HG03521 (cell line): ENCODE results near the gene CYYR1.

Source experiments
- ATAC-seq: cut with Tn5 transposase; IDR thresholded peaks from one replicate; pipeline ENCODE4 v1.9.1; 2021; ENCODE audit warnings: mild to moderate bottlenecking, moderate library complexity; ENCODE audit not compliant: unreplicated experiment

Gene CYYR1

GRCh38 chr21:26554365-26554764, 18.7 kb downstream of the CYYR1 start:
- ATAC-seq: no peak

GRCh38 chr21:26553898-26554297, 19.2 kb downstream of the CYYR1 start:
- no peak for ATAC-seq

DNA sequence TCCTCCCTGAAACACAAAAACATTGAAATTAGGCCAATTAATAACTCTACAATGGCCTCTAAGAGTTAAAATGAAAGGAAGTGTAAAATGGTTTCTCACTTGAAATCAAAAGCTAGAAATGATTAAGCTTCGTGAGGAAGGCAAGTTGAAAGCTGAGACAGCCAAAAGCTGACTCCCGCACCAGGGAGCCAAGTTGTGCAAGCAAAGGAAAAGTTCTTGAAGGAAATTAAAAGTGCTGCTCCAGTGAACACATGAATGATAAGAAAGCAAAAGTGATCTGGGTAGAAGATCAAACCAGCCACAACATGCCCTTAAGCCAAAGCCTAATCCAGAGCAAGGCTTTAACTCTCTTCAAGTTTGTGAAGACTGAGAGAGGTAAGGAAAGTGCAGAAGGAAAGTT, 22.8 kb downstream of the CYYR1 start:
- no peak for ATAC-seq

- ATAC-seq: no peak
These were observed 26.5 kb downstream of the CYYR1 start for GRCh38 chr21:26546446-26547097.

- ATAC-seq: no peak
These were observed 28.8 kb downstream of the CYYR1 start for GRCh38 chr21:26544201-26544775.

GRCh38 chr21:26540651-26541050, 32.4 kb downstream of the CYYR1 start:
- no peak for ATAC-seq

GRCh38 chr21:26539566-26539965, 33.5 kb downstream of the CYYR1 start:
- ATAC-seq: no peak

DNA sequence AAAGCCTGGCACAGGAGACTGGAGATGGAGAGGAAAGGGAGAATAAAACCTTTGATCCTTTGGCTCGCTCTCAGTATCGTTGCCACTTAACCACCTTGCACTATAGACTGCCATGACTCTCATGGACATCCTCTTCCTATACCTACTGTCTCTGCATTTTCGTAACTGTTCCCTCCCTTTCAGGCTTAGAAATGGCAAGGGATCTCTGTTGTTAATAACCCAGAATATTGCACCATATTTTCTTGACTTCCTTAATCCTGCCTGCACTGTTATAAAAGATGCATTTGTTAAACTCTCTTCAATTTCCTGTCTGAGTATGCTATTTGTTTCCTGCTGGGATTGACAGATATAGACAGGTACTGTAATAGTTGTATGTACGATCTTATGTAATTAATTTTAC, 38.6 kb downstream of the CYYR1 start:
- no peak for ATAC-seq

DNA sequence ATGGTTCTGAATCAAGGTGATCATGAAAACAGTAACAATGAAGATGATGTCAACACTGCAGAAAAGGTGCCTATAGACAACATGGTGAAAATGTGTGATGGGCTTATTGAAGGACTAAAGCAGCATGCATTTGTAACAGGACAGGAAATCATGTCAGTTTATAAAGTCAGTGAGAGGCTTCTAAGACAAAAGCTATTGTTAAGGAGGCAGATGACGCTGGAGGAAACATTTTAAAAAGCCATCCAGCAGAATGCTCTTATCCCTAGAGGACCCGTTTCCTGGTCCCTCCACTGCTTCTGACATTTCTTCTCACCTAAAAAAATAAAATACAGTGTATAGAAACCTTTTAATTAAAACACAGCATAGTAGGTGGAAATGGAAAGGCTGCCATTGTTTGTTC, 40.9 kb downstream of the CYYR1 start:
- ATAC-seq: no peak

DNA sequence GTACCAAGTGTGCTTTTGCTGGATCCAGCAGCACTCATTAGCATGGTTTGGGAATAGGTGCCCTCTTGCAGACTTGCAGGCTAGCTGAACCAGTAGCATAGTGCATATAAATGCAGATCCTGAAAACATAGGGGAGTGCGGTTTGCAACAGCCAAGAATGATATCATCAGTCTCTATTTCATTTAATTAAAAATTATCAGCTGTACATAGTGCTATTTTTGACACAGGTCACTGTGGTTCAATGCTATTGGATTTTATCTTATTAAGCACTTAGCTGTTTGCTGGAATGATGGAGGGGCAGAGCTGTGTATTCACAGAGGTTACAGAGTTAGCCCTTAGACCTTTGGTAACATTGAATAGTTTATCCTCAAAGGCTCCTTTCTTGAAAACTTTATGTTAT, 43.6 kb downstream of the CYYR1 start:
- ATAC-seq: no peak

- ATAC-seq: no peak
These were observed 44.2 kb downstream of the CYYR1 start for GRCh38 chr21:26528882-26529281.

GRCh38 chr21:26522704-26523103, 50.4 kb downstream of the CYYR1 start:
- ATAC-seq: no peak

DNA sequence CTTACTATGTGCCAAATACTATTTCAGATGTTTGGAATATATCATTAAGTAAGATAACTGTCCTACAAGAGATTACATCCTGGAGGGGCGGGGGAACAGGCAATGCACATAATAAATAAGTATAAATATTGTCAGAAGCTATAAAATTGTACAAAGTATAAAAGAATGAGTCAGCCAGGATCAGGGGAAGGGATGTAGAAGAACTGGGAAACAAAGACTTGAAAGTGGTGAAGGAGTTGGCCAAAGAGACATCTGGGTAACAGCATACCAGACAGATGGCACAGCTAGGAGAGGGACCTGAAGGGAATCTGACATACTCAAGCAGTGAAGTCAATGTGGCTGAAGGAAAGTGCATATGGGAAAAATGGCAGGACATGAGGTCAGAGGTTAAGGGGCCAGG, 53.9 kb downstream of the CYYR1 start:
- no peak for ATAC-seq

- ATAC-seq: no peak
These were observed 57.8 kb downstream of the CYYR1 start for GRCh38 chr21:26515257-26515656.

- ATAC-seq: no peak
These were observed 59.9 kb downstream of the CYYR1 start for GRCh38 chr21:26513212-26513611.

GRCh38 chr21:26512664-26513063, 60.4 kb downstream of the CYYR1 start:
- ATAC-seq: no peak

DNA sequence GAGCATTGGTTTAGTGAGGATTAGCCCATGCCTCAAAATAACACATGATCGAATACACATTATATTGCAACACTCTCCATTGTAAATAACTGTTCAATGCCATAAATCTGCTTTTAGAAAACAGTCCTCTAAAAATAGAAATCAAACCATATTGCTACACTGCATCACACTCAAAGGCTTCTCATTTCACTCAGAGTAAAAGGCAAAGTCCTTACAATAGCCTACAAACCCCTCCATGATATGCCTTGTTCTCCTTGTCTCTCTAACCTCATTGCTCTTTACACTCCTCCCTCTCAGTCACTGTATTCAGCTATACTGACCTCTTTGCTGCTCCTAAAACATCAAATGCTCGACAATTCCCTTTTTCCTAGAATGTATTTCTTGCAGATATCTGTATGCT, 64.2 kb downstream of the CYYR1 start:
- no peak for ATAC-seq

GRCh38 chr21:26506956-26507355, 66.1 kb downstream of the CYYR1 start:
- ATAC-seq: no peak

DNA sequence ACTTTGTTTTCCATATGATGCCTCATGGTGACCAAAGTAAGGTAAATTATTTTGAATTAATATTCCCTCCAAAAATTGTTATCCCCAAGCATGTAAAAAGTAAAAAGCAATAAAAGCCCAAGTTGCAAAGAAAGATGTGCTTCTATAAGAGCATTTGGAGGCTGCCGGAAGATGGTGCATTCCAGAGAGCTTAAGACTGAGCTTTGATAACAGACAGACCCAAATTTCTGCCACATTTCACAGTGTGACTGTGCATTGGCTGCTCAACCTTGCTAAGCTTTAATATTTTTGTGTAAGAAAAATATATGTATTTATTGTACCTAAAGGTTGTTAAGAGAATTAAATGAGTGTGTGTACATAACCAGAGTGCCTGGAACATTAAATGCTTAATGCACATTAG, 67.9 kb downstream of the CYYR1 start:
- ATAC-seq: no peak

- ATAC-seq: no peak
These were observed 69.7 kb downstream of the CYYR1 start for GRCh38 chr21:26503414-26503813.

GRCh38 chr21:26501495-26502021, 71.5 kb downstream of the CYYR1 start:
- no peak for ATAC-seq

GRCh38 chr21:26499495-26499894, 73.6 kb downstream of the CYYR1 start:
- ATAC-seq: no peak
